Fibroblast of skin of back (primary cell): ENCODE results near the gene PISD.
A peak's percentile ranks its signal among the peaks of the same experiment; 100 is the strongest.

Experiments used
- DNase-seq: peaks from one replicate; pipeline ENCODE4 v3.0.0-alpha.2; 2013

Gene PISD

GRCh38 chr22:31652911-31653684 is 8.9 kb downstream of the PISD start:
- no peak for DNase-seq

- no peak for DNase-seq
Measured at GRCh38 chr22:31652088-31652487, 9.9 kb downstream of the PISD start.

DNA sequence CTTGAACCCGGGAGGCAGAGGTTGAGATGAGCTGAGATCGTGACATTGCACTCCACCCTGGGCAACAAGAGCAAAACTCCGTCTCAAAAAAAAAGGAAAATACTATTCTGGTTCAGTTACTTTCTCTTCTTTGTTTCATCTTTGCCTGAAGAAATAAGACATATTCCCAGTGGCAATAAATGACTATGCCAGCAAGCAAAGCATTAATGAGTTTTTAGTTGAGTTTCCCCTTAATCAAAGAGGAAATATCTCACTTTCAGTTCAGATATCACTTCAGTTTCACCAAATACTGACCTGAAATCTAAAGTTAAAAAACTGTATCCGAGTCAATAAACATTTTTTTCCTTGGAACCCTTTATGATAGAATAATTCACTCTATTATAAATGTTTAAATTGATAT is 10.4 kb downstream of the PISD start:
- no peak for DNase-seq

GRCh38 chr22:31650391-31650790 is 11.6 kb downstream of the PISD start:
- DNase-seq = peak; percentile 72

DNA sequence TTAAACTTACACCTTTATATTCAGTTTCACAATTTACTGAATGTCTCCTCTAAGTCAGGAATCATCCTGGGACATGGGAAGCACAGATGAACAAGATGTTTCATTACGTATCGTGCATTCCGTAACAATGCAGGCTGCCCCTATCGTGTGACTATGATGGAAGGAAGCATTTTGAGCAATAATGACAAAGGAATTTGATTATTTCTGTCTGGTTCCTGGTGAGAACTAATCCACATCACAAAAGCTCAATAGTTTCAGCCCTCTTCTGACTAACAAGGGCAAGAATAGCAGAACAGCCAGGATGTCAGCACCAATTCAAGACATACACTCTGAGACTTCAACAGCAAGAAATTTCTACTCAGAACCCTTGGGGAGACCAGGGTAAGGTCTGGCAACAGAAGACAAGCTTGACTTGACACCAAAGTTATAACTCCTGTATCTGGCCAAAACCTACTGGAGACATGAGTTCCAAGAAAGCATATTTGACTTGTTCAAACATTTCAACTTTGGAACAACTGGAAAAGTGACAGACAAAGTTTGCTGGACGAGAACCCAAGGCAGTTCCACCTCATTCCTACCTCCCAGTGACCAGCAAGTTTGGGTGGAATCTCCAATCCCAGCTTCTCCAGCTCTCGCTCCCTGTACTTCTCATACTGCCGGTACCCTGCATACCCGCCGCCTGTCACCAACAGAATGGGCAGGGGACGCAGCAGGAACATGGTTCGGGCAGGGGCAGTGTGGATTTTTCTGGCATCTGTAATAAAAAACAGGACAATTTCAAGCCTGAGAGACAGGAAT is 14.3 kb downstream of the PISD start:
- peak; percentile 78 for DNase-seq

- DNase-seq = no peak
Measured at GRCh38 chr22:31647066-31647465, 14.9 kb downstream of the PISD start.

GRCh38 chr22:31646186-31647019 is 15.6 kb downstream of the PISD start:
- DNase-seq = peak; percentile 79

- DNase-seq = no peak
Measured at GRCh38 chr22:31639436-31640039, 22.5 kb downstream of the PISD start.

DNA sequence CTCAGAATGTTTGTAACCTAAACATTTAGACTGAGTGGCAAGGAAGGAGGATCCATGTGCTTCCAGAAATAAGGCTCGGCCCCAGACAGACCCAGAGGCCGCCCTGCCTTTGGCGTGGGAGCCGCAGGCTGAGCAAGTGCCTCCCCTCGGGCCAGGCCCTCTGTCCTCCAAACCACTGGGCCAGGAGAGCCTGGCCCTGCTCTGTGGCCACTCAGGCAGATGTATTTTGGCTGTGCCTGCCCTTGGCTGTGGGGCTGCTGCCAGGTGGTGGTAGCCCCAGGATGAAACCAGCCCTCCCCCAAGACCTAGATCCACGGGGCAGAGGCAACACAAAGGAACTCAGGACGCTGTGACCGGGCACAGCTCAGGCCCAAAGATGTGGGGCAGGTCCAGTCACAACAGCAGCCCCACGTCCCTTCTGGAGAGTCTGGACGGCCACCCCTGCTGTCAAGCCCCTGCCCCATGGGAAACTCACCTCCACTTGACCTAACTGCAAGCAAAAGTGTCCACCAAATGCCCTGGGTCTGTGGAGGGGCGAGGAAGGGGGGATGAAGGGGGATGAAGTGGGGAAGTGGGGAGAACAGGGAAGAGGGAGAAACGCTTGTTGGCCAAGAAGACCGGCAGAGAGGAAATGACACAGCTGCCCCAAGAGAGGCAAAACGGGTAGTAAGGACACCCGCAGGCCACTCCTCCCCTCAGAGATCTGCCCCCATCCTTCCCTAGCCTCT is 24.0 kb downstream of the PISD start:
- peak; percentile 23 for DNase-seq

DNA sequence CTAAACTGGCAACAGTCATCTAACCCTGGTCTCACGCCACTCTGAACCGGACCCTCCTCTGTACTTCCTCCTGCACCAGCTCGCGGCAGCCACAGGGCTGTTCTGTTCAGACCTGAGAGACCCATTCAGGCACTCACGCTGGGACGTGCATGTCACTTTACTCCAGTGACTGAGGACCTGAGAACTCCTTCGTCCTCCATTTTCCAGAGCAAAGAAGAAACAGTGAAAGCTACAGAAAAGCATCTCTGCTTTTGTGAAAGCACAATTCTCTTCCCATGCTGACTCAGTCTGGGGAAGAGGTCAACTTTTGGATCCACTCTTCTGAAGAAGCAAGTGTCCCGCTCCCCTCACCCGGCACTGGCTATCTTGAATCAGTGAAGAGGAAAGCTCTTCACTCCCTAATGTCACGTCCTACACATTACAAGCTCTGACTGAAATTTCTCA is 24.5 kb downstream of the PISD start:
- no peak for DNase-seq

DNA sequence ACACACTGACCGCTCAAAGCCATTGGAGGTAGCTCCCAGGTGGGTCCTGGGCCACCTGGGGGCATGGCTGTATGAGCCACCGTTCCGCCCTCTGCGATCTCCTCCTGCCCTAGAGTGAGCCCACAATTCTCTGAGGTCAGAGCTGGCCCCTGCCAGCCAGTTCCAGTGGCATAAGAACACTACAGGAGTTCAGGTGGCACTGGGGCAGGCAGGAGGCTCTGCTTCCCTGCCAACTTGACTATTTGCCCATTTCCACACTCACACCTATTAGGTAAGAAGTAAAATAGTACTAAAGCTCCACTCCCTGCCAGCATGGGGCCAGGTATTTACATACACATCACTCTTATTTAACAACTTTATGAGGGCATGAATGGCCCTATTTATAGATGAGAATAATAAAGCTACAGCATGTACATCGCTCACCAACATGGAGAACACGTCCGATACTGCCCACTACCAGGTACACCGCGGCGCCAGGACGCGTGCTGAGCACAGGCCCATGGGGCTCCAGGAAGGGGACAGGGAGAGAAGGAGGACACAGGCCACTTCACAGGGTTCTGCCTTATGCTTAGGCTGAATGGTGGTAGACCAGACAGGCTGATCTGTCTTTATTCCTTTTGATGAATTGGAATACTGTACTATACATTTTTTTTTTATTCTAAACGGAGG is 26.2 kb downstream of the PISD start:
- no peak for DNase-seq

GRCh38 chr22:31631436-31631835 is 30.6 kb downstream of the PISD start:
- no peak for DNase-seq

- peak; percentile 76 for DNase-seq
Measured at GRCh38 chr22:31630331-31631329, 31.4 kb downstream of the PISD start.

DNA sequence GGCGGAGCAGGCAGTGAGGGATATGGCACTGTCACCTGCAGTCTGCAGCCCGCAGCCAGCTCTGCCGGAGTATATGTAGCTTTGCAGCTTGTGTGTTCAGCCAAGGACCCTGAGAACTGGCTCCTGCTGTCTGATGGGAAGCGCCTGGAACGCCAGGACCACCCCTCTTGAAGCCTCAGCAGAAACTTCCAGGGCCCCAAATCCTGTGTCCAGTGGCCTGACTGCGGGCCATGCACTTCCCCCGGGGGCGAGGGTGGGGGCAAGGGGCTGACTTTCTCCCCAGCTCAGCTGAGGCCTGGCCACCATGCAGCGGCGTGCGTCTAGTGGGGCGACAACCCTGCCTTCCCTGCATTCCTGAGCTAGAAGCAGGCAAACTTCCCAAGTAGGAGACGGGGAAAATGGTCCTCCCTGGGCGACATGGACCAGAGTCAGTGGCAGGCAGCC is 32.3 kb downstream of the PISD start:
- no peak for DNase-seq

DNA sequence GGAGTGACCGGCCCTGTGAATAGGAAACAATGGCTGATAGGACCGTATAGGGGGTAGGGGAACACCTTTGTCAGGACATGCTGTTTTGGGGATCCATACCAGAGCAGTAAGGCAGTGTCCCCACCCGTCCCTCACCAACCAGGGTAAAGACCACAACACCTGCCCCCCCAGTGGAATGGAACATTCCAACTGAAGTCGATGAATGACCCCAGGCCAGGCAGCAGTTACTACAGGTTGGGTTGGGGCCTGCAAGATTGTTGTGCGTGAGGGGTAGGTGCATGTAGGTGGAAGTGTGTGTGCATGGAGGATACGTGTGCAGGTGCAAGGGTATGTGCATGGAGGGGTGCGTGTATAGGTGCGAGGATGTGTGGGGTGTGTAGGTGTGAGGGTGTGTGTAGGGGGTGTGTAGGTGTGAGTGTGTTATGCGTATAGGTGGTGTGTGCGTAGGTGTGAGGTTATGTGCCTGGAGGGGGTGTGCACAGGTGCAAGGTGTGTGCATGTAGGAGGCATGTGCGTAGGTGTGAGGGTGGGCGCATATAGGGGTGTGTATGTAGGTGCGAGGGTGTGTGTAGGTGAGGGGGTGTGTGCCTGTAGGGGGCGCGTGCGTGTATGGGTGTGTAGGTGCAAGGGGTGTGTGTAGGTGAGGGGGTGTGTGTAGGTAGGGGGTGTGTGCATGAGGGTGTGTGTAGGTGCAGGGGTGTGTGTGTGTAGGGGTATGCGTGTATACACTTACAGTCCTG is 32.9 kb downstream of the PISD start:
- no peak for DNase-seq

DNA sequence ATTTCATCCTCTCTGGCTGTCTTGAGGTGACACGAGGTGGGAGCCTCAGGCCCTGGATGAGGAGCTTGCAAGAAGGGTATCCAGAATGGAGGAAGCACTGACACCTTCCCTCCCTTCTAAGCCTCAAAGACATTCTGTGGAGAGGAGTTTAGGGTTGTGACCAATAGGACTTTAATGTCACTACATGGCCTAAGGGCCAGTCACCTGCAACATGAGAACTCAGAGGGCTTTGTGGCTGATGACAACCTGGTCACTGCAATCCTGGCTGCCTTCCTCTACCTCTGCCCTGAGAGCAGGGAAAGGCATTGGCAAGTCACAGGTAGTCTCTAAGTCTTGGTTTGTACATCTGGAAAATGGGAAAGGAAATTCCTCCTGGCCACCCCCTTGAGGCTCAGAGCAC is 33.7 kb downstream of the PISD start:
- DNase-seq = no peak

DNA sequence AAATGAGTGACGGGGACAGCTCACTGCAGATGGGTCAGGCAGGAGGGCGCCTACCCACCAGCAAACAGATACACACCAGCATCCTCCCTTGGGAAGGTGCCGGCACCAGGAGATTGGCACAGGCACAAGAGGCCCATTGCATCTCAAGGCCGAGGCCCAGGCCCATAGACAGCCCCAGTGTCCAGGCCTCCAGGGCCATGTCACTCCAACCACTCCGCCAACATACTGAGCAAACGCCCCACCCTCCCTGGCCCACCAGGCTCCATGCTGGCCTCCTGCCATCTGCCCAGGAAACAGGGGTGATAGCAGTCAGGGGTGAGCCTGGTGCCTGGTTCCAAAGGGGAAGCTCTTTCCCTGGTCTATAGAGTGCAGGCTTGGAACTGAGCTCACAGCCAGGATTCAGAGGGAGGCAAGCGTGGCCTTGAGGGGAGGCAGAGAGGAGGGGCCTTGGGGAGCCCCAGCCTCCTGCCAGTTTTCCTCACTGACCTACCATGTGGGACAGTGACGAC is 34.7 kb downstream of the PISD start:
- no peak for DNase-seq

- no peak for DNase-seq
Measured at GRCh38 chr22:31626427-31627150, 35.4 kb downstream of the PISD start.
